Activated CD8-positive, alpha-beta T cell treated with anti-CD3 and anti-CD28 coated beads for 36 hours (primary cell): ENCODE data around the gene TM9SF3. TPM values are rescaled to one million over a fixed set of nuclear protein-coding genes. Genes with fewer than 3 reads are reported as not detected.

ENCODE experiments used
- ATAC-seq: fragments of 200-7000 bp; cut with Tn5 transposase; one replicate; pipeline ENCODE4 v1.10.0; 2021; ENCODE audit warnings: mild to moderate bottlenecking, moderate library complexity
- CTCF ChIA-PET: fragments of 350-600 bp; sonication (Branson Sonifier 250); formaldehyde crosslinking; loops from one replicate; lab custom pipeline; 2021; ENCODE audit warnings: antibody characterized with exemption; lab: Charles Lee
- POLR2A ChIA-PET: fragments of 350-600 bp; sonication (Branson Sonifier 250); formaldehyde crosslinking; loops from one replicate; lab custom pipeline; 2021; ENCODE audit warnings: antibody characterized with exemption; lab: Charles Lee
- DNase-seq: peaks from one replicate; pipeline ENCODE4 v3.0.0-alpha.2; 2020
- H3K27ac Mint-ChIP-seq: one replicate; pipeline ENCODE4 v1.8.0; 2021; ENCODE audit warnings: mild to moderate bottlenecking, mixed read lengths
- H3K27me3 Mint-ChIP-seq: one replicate; pipeline ENCODE4 v1.8.0; 2021; ENCODE audit warnings: mixed read lengths
- H3K36me3 Mint-ChIP-seq: one replicate; pipeline ENCODE4 v1.8.0; 2021; ENCODE audit warnings: low read depth, mixed read lengths
- H3K4me1 Mint-ChIP-seq: one replicate; pipeline ENCODE4 v1.8.0; 2021; ENCODE audit warnings: low read depth, mixed read lengths
- H3K4me3 Mint-ChIP-seq: one replicate; pipeline ENCODE4 v1.8.0; 2021; ENCODE audit warnings: mild to moderate bottlenecking, moderate library complexity, mixed read lengths
- H3K9me3 Mint-ChIP-seq: one replicate; pipeline ENCODE4 v1.8.0; 2021; ENCODE audit warnings: mixed read lengths
- CTCF ChIP-seq: fragments of 200-600 bp; IDR thresholded peaks from one replicate; pipeline ENCODE4 v1.8.0; 2022; ENCODE audit warnings: antibody characterized with exemption, mild to moderate bottlenecking
- intact Hi-C: fragments of 100-400 bp; cut with micrococcal nuclease; formaldehyde crosslinking; loops from one replicate; pipeline ENCODE4 v1.10.0; 2022
- total RNA-seq, 2 experiments: library from RNA; stranded (reverse); gene quantifications; one replicate each; pipeline ENCODE4 v1.2.3, GENCODE V29; 2021

The TM9SF3 gene
- total RNA-seq, 2 experiments from 2014 or later, result 66.4 to 71.1 TPM

DNA sequence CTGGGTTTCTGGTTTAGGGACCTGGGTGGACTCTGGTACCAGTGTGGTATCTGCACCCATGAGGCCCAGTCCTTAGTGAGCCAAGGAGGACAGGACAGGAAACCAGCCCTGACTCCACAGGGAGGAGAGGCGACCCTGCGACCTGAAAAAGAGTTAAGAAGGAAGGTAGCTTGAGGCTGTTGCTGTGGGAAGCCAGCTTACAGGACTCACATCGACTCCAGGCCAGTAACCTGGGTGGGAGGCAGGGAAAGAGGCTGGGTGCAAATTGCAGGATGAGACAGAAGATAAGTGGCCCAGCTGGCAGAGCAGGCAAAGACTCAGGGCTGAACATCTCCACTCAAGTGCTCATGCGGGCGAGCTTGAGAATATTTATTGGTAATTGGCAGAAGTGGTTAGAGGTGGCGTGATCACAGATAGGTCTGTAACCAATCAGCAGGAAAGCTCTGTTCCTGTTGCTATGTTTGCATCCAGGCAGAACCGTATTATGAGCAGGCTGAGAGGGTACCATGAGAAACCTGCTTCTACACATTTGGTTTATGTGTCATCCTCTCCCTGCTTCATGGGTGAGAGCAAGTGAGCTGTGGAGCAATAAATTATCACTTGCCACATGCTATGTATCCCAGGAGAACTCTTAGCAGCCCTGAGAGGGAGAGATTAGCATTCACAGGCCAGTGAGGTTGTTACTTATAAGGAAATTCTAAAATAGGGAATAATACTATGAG is 84.1 kb downstream of the TM9SF3 start:
- Mint-ChIP-seq H3K4me3 (no peak overlapping the region), H3K36me3 (no peaks in the 10 kb centered on the region), H3K27me3 (no peaks in the 10 kb centered on the region), H3K9me3 (no peaks in the 10 kb centered on the region), H3K27ac (no peak overlapping the region), H3K4me1 (no peaks in the 10 kb centered on the region)
- intact Hi-C loops, result no loop called here
- no peak for DNase-seq
- CTCF ChIA-PET, result interaction anchor here (1.0 to 1.3 kb wide), 3 partner anchors 10 to 107 kb away, joined by 3 read pairs; no protein-coding TSS in a partner anchor
- no peak for ATAC-seq
- POLR2A ChIA-PET, result no interaction called here
- TF ChIP-seq CTCF, result no peak

GRCh38 chr10:96501985-96502384 is 84.8 kb downstream of the TM9SF3 start:
- ChIA-PET POLR2A (no interaction called here), CTCF (interaction anchor here (1.0 to 2.3 kb wide), 6 partner anchors 8 to 127 kb away, joined by 3 to 12 read pairs (median 4); partner anchors contain the start of gene TLL2)
- no peak for DNase-seq
- H3K36me3 Mint-ChIP-seq, result no peaks in the 10 kb centered on the region
- no peaks in the 10 kb centered on the region for H3K4me1 Mint-ChIP-seq
- TF ChIP-seq CTCF, result no peak
- H3K9me3 Mint-ChIP-seq, result no peaks in the 10 kb centered on the region
- ATAC-seq, result no peak
- intact Hi-C loops, result no loop called here
- no peaks in the 10 kb centered on the region for H3K27me3 Mint-ChIP-seq
- H3K4me3 Mint-ChIP-seq, result no peak overlapping the region
- H3K27ac Mint-ChIP-seq, result no peak overlapping the region

GRCh38 chr10:96500519-96500918 is 86.3 kb downstream of the TM9SF3 start:
- intact Hi-C loops, result no loop called here
- Mint-ChIP-seq H3K36me3 (no peaks in the 10 kb centered on the region), H3K27me3 (peaks cover 1% of the 10 kb centered on the region), H3K4me1 (no peaks in the 10 kb centered on the region), H3K4me3 (no peak overlapping the region), H3K9me3 (no peaks in the 10 kb centered on the region), H3K27ac (no peak overlapping the region)
- ChIA-PET POLR2A (no interaction called here), CTCF (interaction anchor here (0.5 to 2.3 kb wide), 4 partner anchors 10 to 360 kb away, joined by 3 to 12 read pairs (median 4); no protein-coding TSS in a partner anchor)
- no peak for DNase-seq
- ATAC-seq, result no peak
- no peak for TF ChIP-seq CTCF

GRCh38 chr10:96500050-96500449 is 86.8 kb downstream of the TM9SF3 start:
- Mint-ChIP-seq H3K4me3 (no peak overlapping the region), H3K4me1 (no peaks in the 10 kb centered on the region), H3K9me3 (no peaks in the 10 kb centered on the region), H3K27me3 (peaks cover 1% of the 10 kb centered on the region), H3K27ac (no peak overlapping the region), H3K36me3 (no peaks in the 10 kb centered on the region)
- ATAC-seq (no peak), DNase-seq (no peak)
- no peak for TF ChIP-seq CTCF
- POLR2A ChIA-PET, result no interaction called here
- CTCF ChIA-PET, result interaction anchor here (0.5 to 2.3 kb wide), 4 partner anchors 10 to 359 kb away, joined by 3 to 12 read pairs (median 4); no protein-coding TSS in a partner anchor
- intact Hi-C loops, result no loop called here

DNA sequence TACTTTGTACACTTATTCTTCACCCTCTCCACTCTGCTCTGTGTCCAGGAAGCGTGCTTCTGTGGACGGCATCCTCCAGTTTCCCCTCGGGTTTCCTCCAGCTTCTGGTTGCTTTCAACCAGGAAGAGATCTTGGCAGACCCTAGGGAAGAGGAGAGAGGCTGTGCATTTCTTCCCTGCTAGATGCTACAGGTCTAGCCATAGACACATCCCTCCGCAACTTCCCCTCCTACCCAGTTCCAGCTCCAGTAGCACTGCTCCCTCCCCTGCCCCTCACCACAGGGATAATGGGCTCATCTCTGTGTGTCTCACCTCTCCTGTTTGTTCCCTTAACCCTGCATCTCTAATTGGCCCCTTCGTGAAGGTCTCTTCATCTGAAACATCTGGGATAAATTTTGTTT is 89.4 kb downstream of the TM9SF3 start:
- DNase-seq (no peak), ATAC-seq (no peak)
- H3K27me3 Mint-ChIP-seq, result peaks cover 4% of the 10 kb centered on the region
- H3K36me3 Mint-ChIP-seq, result no peaks in the 10 kb centered on the region
- CTCF ChIA-PET, result interaction anchor here (0.9 to 1.8 kb wide), 3 partner anchors 41 to 143 kb away, joined by 3 to 10 read pairs (median 3); no protein-coding TSS in a partner anchor
- no peaks in the 10 kb centered on the region for H3K9me3 Mint-ChIP-seq
- no peaks in the 10 kb centered on the region for H3K4me1 Mint-ChIP-seq
- intact Hi-C loops, result no loop called here
- TF ChIP-seq CTCF, result no peak
- no peak overlapping the region for H3K27ac Mint-ChIP-seq
- H3K4me3 Mint-ChIP-seq, result no peak overlapping the region
- POLR2A ChIA-PET, result no interaction called here
